NOMO-1 treated with DMSO at 0.1 percent for 48 hours (cell line): ENCODE results near the gene TMEM117.

Experiments used
- DNase-seq: peaks from one replicate; lab custom pipeline; 2025; ENCODE audit not compliant: unreplicated experiment; lab: John Stamatoyannopoulos, UW

TMEM117 gene

DNA sequence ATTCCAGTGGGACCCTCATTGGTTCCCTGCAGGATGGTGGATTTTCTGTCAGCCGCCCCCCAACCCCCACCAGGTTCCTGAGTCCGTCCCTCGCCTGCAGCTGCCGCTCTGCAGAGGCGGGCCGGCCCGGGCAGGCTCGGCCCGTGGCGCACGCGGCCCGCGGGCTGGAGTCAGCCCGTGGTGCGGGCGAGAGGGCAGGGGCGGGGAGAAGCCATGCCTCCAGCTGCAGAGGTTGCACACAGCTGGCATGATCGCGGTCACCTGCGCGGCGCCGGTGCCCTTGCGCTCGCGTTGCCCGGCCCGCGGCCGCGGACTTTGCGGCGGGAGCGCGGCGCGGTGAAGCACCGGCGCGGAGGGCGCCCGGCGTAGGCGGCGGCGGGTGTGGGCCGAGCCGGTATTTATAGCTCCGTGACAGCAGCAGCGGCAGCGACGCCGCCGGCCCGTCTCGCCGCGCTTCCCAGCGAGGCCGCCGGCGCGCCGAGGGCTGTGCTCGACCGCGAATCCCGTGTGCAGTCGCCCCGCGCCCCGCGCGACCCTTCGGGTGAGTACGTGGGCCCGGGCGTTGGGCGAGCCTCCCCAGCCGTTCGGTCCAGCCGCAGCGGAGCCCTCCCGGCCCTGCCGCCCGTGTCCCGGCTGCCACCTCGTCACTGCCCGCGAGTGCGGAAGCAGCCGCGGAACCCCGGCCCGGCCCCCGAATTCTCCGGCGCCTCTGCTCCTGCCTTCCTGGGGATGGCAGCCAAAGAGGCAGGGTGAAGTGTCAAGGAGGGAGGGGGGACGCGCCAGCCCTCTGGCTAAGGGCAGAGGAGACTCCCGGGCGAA lies at the start of gene TMEM117:
Gene TMEM117, plus strand, starts transcription at position 426 of the 819 bp plus-strand sequence.
- DNase-seq = peak; percentile 37

DNA sequence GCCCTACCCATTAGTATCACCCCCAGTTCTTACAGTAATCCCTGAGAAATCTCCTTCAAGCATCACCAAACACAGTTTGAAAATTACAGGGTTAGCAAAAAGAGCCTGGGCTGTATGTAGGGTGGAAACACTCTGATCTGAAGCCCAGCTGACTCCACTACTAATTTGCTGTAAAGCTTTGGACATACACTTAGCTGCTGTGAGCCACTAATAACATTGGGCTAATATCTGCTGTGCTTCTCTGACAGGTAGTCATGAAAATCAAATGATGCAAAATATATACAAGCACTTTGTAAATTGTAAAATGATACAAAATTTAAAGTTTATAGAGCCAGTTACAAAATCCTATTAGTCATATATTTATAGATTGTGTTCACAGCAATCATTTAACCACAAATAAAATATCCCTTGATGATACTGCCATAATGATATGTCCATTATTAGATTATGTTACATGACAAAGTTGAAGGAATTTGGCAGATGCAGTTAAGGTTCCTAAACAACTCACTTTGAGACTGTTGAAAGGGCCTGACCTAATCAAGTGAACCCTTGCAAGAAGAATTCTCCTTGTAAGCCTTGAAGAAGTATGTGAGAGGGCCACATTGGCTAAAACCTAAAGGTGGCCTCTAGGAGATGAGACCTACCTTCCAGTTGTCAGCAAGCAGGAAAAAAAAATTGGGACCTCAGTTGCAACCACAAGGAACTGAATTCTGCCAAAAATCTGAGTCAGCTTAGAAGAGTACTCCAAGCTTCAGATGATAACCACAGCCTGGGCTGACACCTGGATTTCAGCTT lies 48.8 kb upstream of the TMEM117 start:
- DNase-seq = no peak

DNA sequence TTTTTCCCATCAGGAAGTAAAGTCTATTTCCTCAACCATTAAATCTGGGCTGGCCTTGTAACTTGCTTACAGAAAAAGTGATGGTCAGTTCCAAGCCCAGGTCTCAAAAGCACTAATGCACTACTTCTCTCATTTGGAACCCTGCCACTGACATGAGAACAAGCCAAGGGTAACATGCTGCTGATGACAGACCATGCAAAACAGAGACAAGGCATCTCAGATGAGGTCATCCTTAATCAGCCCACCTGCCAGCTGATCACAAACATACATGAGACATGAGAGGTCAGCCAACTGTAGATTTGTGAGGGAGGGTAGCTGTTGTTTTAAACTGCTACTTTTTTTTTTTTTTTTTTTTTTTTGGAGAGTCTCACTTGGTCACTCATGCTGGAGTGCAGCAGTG lies 45.9 kb upstream of the TMEM117 start:
- DNase-seq = no peak

DNA sequence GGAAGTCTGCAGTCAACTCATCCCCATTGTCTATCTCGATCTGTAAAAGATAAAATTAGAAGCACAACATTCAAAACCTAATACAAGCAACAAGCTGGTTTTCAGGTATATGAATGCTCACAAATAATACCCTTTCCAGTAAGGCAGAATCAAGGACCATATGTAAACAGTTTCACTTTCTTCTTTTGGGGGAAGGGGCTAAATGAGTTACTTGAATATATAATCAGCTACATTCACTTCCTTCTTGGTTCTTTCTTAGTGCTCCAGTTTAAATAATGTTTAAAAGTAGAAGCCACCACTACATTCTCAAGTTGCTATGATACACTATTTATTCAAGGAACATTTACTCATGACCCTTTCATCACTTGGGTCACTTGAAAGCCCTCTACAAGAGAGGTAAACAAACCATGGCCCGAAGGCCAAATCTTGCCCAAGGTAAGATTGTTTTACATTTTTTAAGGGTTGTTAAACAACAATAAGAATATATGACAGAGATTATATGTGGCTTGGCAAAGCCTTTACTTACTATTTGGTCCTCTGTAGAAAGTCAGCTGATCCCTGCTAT lies 40.1 kb upstream of the TMEM117 start:
- peak; percentile 66 for DNase-seq

DNA sequence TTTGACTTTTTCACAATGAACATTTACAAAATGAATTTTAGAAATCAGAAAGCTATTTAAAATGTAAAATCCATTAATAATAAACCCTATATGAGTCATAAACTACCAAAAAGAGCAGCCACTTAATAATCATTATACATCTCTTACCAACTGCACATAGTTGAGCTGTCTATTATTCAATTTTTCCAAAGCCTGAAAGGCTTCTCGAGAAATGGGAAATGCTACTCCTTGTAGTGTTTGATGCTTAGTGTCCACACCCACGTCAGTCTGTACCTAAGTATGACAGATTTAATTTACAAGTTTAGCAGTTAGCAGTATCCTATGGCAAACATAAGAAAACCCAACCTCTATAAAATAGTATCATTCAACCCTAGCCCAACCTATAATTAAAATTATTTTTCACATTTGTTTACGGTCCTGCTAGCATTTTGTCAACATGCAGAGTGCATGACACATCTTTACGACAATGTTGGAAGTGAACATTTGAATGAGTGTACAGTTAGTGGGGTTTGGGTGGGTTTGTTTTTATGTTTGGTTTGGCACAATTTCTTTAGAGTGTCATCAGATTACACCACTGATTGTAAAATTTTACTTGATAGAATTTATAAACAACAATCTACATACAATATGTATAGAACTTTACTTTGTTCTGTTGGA lies 38.2 kb upstream of the TMEM117 start:
- DNase-seq = no peak

DNA sequence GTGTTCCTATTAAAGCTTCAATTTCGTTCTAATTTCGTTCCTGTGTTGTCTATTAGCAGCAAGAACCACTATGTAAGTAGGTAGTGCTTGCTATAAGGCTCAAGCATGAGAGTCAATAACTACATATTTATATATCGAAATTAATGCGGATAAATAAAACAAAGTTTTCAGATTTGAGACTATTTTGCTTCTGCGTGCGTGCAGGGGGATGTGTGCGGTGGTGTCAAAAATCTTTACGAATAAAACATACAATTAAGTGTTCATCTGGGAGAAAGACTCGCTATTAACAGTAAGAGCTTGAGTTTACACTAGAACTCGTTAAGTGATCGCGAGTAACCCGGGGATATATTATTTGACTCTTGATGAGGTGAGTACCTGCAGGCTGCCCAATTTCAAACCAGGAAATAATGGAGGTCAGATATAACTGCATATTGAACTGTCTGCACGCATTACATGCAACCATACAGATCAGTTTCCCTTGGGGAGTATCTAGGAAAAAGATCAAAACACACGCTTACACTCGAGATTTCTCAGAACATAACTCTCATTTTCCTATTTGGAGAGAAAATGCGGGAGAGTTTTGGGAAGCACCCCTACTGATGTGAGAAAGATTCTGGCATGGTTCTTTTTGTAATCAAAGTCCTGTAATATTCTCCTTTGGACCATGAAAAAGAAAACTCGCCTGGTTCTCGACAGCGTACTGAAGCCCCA lies 30.6 kb upstream of the TMEM117 start:
- no peak for DNase-seq

DNA sequence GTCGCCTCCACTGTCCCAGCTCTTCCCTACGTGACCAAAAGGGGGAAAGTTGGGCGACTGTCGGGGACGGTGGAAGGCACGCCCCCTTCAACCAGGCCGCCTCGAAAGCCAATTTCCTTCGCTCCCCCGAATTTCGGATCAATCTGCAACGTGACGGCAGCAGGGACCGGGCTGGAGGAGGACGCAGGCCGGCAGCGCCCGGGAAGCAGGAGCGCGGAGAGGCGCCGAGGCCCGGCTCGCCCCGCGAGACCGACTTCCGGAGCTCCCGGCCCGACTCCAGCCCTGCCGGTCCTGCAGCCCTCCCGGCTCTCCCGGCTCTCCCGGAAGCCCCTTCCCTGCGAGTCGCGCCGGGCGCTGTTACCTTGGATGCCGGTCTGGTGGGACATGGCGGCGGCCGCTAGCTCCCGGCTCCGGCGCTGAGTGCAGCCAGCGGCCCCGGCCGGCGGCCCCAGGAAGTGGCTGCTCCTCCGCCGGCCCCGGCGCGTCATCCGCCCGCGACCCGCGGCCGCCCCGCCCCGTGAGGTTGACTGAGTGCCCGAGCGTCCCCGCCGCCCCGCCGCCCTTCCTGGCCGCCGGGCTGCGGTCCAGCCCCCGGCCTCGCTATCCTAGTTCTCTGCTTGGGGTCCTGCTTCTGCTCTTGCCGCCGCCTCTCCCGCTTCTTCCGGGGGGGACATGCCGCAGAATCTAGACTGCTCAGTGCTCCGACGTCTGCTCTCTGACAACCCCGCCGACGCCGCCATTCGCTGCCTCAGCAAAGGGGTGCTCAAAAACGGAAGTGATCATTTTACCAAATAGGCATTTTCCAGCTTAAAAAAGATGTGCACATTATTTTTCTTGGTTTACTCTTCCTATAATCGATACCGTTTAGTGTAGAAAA lies 29.8 kb upstream of the TMEM117 start, which contains the start of gene TWF1:
Gene TWF1, minus strand, starts transcription at position 458 of the 877 bp plus-strand sequence. Its CDS starts 72 bp downstream, at position 386.
- peak; percentile 79 for DNase-seq

DNA sequence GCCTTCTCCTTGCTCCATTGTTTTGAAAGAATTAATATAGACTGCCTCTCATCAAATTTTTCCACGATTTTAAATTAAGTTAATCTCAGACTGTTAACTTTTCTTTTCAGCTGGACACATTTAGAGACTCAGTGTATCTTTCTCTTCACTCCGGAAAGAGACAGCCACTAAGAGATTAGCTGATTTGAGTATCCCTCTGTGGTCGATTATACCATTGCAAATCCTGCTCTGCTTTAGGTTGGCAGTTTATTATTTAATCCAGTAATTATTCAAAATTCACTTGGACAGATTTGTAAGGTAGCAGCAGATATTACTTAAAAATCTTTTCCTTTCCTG lies 29.2 kb upstream of the TMEM117 start:
- no peak for DNase-seq

DNA sequence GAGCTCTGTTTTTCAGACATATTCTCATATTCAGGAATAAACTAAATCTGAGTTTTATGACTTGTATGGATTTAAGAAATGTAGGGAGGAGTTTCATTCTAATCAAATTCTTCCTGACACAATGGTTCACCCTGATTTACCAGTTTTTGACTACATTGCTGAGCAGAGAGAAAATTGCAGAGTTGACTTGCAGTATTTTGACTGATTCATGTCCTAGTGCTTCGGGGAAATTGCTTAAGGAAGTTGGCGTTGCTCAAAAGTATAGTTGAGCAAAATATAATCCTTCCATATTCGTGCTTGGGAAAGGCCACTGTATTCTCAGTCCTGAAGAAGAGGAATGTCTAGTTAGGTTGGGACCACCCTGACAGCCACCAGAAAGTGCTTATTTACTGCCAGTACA lies 28.5 kb upstream of the TMEM117 start:
- peak; percentile 54 for DNase-seq

DNA sequence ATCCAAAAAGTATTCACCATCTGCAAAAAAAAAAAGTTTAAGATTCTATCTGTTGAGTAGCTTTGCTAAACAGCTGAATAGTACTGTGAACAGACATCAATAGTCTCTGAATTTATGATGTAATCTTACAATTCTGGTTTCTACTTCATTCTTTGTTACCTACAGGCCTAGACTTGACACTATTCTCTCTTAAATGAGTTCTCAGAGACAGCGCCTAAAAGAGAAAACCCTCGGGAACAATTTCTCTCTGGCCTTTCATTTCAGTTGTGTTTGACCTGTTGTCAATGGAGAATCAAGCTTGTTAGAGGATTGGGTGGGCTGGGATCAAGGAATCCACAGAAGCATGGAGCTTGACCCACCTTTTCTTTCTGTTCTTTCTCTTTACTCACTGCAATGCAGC lies 23.8 kb upstream of the TMEM117 start:
- no peak for DNase-seq

DNA sequence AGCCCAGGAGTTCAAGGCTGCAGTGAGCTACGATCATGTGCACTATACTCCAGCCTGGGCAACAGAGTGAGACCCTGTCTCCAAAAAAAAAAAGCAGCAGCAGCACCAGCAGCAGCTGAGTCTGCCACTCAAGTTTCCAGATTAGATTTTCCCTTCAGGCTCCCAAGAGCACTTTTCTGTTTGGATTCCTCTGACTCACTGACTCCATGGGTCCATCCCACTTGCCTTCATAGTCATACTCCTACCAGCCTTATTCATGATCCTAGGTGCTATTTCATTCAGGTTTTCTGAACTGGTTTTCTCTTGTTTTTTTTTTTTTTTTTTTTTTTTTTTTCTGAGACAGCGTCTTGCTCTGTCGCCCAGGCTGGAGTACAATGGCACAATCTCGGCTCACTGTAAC lies 23.0 kb upstream of the TMEM117 start:
- no peak for DNase-seq

DNA sequence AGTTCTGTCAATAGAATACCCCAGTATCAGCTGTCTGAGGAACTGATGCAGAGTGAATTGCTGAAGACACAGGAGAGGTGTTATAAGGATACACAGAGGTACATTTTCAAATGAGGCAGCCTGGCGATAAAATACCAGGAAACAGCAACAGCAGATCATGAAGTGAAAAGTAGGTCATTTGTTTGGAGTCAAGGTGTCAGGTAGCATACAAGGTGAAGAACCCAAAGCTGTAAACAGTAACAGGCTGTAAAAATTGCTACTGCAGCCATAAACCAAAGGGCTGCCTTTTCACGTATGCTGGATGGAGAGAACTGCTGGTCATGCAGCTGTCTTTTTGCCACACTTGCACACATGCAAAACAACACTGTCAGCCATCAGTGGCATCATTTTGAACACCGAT lies 20.5 kb upstream of the TMEM117 start:
- DNase-seq = no peak

DNA sequence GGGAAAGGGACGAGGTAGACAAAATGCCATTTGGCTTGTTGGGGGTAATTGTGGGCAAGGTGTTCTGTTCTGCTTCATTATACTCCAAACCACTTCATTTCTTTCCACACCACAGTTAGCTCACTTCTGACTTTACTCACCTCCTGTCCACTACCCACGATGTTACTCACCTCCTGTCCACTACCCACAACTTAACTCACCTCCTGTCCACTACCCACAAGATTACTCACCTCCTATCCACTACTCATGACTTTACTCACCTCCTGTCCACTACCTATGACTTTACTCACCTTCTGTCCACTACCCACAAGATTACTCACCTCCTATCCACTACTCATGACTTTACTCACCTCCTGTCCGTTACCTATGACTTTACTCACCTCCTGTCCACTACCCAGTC lies 19.7 kb upstream of the TMEM117 start:
- no peak for DNase-seq

DNA sequence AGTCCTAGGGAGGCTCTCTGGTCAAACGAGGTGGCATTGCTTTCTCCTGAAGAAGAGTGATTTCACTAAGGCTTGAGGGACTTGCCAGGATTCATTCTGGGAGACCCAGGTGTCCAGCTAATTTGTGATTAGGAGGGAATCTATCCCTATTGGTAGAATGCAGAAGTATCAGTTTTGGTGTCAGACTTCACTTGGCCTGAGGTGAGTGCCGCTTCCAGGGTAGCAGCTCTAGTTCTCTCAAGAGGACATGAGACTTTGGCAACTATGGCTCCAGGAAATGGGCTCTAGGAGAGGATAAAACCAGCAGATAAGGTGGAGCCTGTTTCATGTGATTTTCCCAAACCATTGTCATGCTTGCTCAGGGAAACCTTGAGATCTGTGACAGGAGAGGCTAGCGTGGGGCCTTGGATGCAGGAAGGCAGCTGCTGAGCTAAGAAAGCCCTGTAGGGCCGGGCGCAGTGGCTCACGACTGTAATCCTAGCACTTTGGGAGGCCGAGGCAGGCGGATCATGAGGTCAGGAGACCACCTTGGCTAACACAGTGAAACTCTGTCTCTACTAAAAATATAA lies 11.6 kb upstream of the TMEM117 start:
- no peak for DNase-seq

DNA sequence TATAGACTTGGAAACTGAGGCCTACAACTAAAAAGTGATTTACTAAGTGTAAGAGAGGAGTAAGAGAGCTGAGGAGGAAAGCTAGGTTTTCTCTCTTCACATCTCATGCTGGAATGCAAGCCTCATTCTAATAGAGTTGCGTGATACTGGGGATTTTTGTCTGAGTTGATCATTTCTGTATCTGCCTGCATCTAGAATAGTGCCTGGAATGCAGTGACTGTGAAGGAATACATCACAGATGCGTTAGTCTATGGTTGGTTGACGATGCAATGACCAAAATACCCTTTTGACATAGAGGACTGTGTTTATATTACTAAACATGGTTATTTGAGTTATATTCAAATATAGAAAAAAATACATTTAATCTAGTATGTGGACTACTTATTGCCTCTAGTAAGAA lies 9.2 kb upstream of the TMEM117 start:
- no peak for DNase-seq

DNA sequence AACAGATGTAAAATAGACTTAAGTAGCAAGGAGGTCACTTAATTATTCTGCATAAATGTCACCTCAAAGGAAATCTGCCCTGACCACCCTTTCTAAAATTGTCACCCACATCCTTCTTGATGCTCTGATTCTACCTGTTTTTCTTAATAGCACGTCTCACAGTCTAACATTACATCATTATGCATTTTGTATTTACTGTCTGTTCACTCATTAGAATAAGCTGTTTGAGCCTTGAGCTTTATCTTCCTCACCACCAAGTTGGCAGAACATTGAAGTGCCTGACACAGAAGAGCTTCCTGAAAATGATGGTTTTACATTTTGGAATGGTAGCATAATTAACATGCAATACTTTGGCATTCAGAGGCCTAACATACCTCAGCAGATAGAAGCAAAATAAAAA lies 8.8 kb upstream of the TMEM117 start:
- no peak for DNase-seq

DNA sequence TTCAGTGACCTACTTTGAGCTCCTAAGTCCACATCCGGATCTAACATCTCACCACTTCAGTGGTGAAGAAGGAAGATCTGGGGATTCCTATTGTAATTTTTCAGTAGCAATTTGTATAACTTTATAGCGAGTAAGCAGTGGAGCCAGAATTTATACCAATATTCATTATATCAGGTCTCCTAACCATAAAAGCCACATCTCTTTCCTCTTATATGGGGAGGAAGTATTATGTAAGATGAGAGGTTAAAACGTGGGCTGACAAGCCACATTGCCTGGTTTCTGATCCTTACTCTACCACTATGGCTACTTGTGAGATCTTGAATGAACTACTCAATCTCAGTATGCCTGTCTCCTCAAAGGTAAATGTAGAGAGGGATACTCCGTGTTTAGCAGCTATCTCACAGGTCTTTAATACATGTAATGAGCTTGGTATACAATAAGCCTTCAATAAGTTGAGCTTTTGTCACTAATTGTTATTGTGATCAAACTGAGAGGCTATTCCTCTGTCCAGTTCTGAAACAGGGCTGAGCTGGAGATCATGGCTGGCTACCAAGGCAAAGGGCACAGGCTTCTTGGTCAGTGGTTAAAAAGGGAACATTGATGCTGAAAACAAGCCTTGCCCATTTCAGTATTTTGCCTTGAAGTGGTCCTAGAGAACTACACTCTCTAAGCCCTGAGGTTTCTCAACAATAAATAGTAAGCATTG lies 3.3 kb upstream of the TMEM117 start:
- peak; percentile 77 for DNase-seq

DNA sequence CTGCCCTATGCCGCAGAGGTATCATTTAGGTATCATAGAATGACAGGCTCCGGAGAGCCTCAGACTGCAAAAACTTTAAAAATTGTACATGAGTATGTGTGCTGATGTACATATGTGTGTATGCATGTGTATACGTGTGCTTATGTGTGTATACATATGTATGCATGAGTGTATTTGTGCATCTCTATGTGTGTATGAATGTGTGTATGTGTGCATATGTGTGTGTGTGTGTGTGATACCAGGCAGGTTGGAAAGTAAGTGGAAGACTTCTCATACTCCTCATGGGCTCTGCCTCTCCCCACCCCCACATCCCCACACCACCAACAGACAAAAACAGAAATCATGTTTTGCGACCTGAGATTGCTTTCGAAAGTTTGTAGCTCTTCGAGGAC lies 621 bp upstream of the TMEM117 start:
- peak; percentile 21 for DNase-seq

DNA sequence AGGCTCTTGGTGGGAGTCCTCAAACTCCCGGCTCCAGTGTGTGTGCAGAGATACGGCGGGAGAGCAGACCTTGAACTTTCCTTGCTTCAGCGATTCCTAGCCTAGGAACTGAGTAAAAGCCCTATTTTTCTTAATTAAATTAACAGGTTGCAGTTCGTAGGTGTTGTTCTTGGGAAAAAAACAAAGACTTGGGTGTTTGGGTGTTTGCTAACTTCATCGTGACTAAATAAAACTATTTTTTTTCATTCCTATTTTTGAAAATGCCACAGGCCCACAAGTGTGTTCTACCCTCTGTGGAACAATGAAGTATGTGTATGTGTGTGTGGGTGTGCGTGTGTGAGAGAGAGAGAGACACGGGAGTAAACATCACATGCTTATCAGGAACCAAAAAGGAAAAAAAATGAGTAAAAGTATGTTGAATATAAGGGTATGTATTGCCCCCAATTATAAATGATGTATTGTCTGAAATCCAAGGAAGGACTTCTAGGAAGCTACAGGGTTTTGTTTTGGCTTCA lies 651 bp downstream of the TMEM117 start:
- DNase-seq = no peak
